Duodenal mucosa (tissue), 2 donors: Measurements from ENCODE around the gene INHBA.

Source experiments
- H3K27ac ChIP-seq: one replicate; pipeline ENCODE4 v1.7.0; 2013; ENCODE audit warnings: low read depth, low read length
- H3K27me3 ChIP-seq, 2 donors: one replicate each; pipeline ENCODE4 v1.7.0; 2013; ENCODE audit warnings: low read length in 2 of 2, control low read depth in 1 of 2; ENCODE audit not compliant: insufficient read depth in 2 of 2, control insufficient read depth in 1 of 2
- H3K36me3 ChIP-seq, 2 donors: one replicate each; pipeline ENCODE4 v1.7.0; 2013; ENCODE audit warnings: low read length in 2 of 2, control low read depth in 1 of 2; ENCODE audit not compliant: insufficient read depth in 2 of 2, control insufficient read depth in 1 of 2
- H3K4me1 ChIP-seq, 2 donors: one replicate each; pipeline ENCODE4 v1.7.0; 2013; ENCODE audit warnings: low read length in 2 of 2, control low read depth in 1 of 2; ENCODE audit not compliant: insufficient read depth in 2 of 2, control insufficient read depth in 1 of 2
- H3K4me3 ChIP-seq, 2 donors: one replicate each; pipeline ENCODE4 v1.7.0; 2013; ENCODE audit warnings: low read length in 2 of 2, low read depth in 1 of 2
- H3K9ac ChIP-seq, 2 donors: one replicate each; pipeline ENCODE4 v1.7.0; 2013; ENCODE audit warnings: low read length in 2 of 2, low read depth in 1 of 2
- H3K9me3 ChIP-seq, 2 donors: one replicate each; pipeline ENCODE4 v1.7.0; 2013; ENCODE audit warnings: low read length in 2 of 2, control low read depth in 1 of 2; ENCODE audit not compliant: control insufficient read depth in 1 of 2

INHBA gene

GRCh38 chr7:41699516-41699915, 3.4 kb downstream of the INHBA start:
- Histone ChIP-seq H3K9ac (no peak overlapping the region), H3K4me3 (peak overlapping the region in 1 of 2 donors; percentile 51), H3K27me3 (peaks cover 17 to 18% of the 10 kb centered on the region in 2 donors), H3K36me3 (no peaks in the 10 kb centered on the region), H3K27ac (no peak overlapping the region), H3K4me1 (peaks cover 3% of the 10 kb centered on the region in 2 donors), H3K9me3 (no peaks in the 10 kb centered on the region)

GRCh38 chr7:41698726-41699125, 4.2 kb downstream of the INHBA start:
- no peak overlapping the region for H3K9ac ChIP-seq

GRCh38 chr7:41698114-41698513, 4.8 kb downstream of the INHBA start:
- Histone ChIP-seq H3K9ac (no peak overlapping the region), H3K27me3 (peaks cover 17 to 18% of the 10 kb centered on the region in 2 donors), H3K4me3 (peak overlapping the region in 1 of 2 donors; percentile 36), H3K4me1 (peaks cover 0 to 3% of the 10 kb centered on the region in 2 donors), H3K27ac (no peak overlapping the region), H3K36me3 (no peaks in the 10 kb centered on the region), H3K9me3 (no peaks in the 10 kb centered on the region)

More at GRCh38 chr7:41698726-41699125, 4.2 kb downstream of the INHBA start:
- peaks cover 0 to 3% of the 10 kb centered on the region in 2 donors for H3K4me1 ChIP-seq
- no peaks in the 10 kb centered on the region for H3K9me3 ChIP-seq
- H3K36me3 ChIP-seq = no peaks in the 10 kb centered on the region
- no peak overlapping the region for H3K27ac ChIP-seq
- H3K4me3 ChIP-seq = peak overlapping the region in 1 of 2 donors; percentile 36
- H3K27me3 ChIP-seq = peaks cover 17 to 18% of the 10 kb centered on the region in 2 donors

GRCh38 chr7:41696323-41696916, 6.5 kb downstream of the INHBA start:
- Histone ChIP-seq H3K27me3 (peaks cover 17 to 18% of the 10 kb centered on the region in 2 donors), H3K36me3 (no peaks in the 10 kb centered on the region), H3K9me3 (no peaks in the 10 kb centered on the region), H3K4me3 (peak overlapping the region in 1 of 2 donors; percentile 53), H3K4me1 (peaks cover 3 to 9% of the 10 kb centered on the region in 2 donors), H3K27ac (no peak overlapping the region), H3K9ac (peak overlapping the region in 1 of 2 donors; percentile 8)

GRCh38 chr7:41695661-41696322, 7.1 kb downstream of the INHBA start:
- Histone ChIP-seq H3K9me3 (no peaks in the 10 kb centered on the region), H3K4me1 (peaks cover 3 to 15% of the 10 kb centered on the region in 2 donors), H3K4me3 (peak overlapping the region in 1 of 2 donors; percentile 53), H3K9ac (peak overlapping the region in 1 of 2 donors; percentile 8), H3K27me3 (peaks cover 14 to 16% of the 10 kb centered on the region in 2 donors), H3K27ac (peak overlapping the region; percentile 42), H3K36me3 (no peaks in the 10 kb centered on the region)

- H3K27me3 ChIP-seq = peaks cover 7 to 9% of the 10 kb centered on the region in 2 donors
- H3K27ac ChIP-seq = no peak overlapping the region
- no peak overlapping the region for H3K4me3 ChIP-seq
- peaks cover 3 to 13% of the 10 kb centered on the region in 2 donors for H3K4me1 ChIP-seq
- no peaks in the 10 kb centered on the region for H3K9me3 ChIP-seq
- no peaks in the 10 kb centered on the region for H3K36me3 ChIP-seq
- no peak overlapping the region for H3K9ac ChIP-seq
Observed at GRCh38 chr7:41694495-41694894, 8.4 kb downstream of the INHBA start.

- no peak overlapping the region for H3K4me3 ChIP-seq
- H3K36me3 ChIP-seq = no peaks in the 10 kb centered on the region
- peaks cover 3 to 13% of the 10 kb centered on the region in 2 donors for H3K4me1 ChIP-seq
- no peak overlapping the region for H3K9ac ChIP-seq
- H3K27me3 ChIP-seq = peaks cover 5 to 7% of the 10 kb centered on the region in 2 donors
- no peak overlapping the region for H3K27ac ChIP-seq
- no peaks in the 10 kb centered on the region for H3K9me3 ChIP-seq
Observed at GRCh38 chr7:41693150-41693997, 9.5 kb downstream of the INHBA start.

GRCh38 chr7:41692251-41692650, 10.6 kb downstream of the INHBA start:
- Histone ChIP-seq H3K27me3 (peaks cover 4 to 5% of the 10 kb centered on the region in 2 donors), H3K4me1 (peaks cover 3 to 13% of the 10 kb centered on the region in 2 donors), H3K27ac (no peak overlapping the region), H3K4me3 (no peak overlapping the region), H3K9me3 (no peaks in the 10 kb centered on the region), H3K9ac (no peak overlapping the region), H3K36me3 (no peaks in the 10 kb centered on the region)

GRCh38 chr7:41691286-41692190, 11.4 kb downstream of the INHBA start:
- no peak overlapping the region for H3K4me3 ChIP-seq
- H3K9me3 ChIP-seq = no peaks in the 10 kb centered on the region
- H3K36me3 ChIP-seq = no peaks in the 10 kb centered on the region
- H3K27me3 ChIP-seq = peaks cover 4 to 5% of the 10 kb centered on the region in 2 donors
- peaks cover 3 to 13% of the 10 kb centered on the region in 2 donors for H3K4me1 ChIP-seq
- no peak overlapping the region for H3K27ac ChIP-seq
- no peak overlapping the region for H3K9ac ChIP-seq
